Neural cell (in vitro differentiated cells): ENCODE measurements around the gene GRIN2C. TPM values are rescaled to one million over a fixed set of nuclear protein-coding genes. Genes with fewer than 3 reads are reported as not detected.

ENCODE experiments used
- H2AFZ ChIP-seq: fragments of 200-600, 300-800 bp; sonication (generic), shearing (Covaris generic); 2 replicates; pipeline ENCODE4 v1.6.0; 2014; ENCODE audit warnings: low read depth, mild to moderate bottlenecking, antibody characterized with exemption, low read length, moderate library complexity
- H3F3A ChIP-seq: fragments of 200-600 bp; shearing (Covaris generic); 2 replicates; pipeline ENCODE4 v1.6.1; 2016; ENCODE audit warnings: mild to moderate bottlenecking, moderate library complexity, mixed read lengths, antibody characterized with exemption, low read length; ENCODE audit not compliant: insufficient read depth, poor library complexity, severe bottlenecking
- H3K27ac ChIP-seq: fragments of 200-600, 300-800 bp; sonication (generic), shearing (Covaris generic); 2 replicates; pipeline ENCODE4 v1.5.1; 2014; ENCODE audit warnings: mild to moderate bottlenecking, low read length, moderate library complexity
- H3K27me3 ChIP-seq: fragments of 300-800, 200-600 bp; sonication (generic), shearing (Covaris generic); 2 replicates; pipeline ENCODE4 v1.6.0; 2014; ENCODE audit warnings: mild to moderate bottlenecking, low read depth, low read length, moderate library complexity; ENCODE audit not compliant: insufficient read depth
- H3K36me3 ChIP-seq: fragments of 300-800, 200-600 bp; sonication (generic), shearing (Covaris generic); 2 replicates; pipeline ENCODE4 v1.5.1; 2014; ENCODE audit warnings: mild to moderate bottlenecking, antibody characterized with exemption, low read length, moderate library complexity; ENCODE audit not compliant: insufficient read depth
- H3K4me2 ChIP-seq: fragments of 300-800, 200-600 bp; sonication (generic), shearing (Covaris generic); 2 replicates; pipeline ENCODE4 v1.6.0; 2014; ENCODE audit warnings: mild to moderate bottlenecking, low read length
- H3K4me3 ChIP-seq: fragments of 300-800, 200-600 bp; sonication (generic), shearing (Covaris generic); 2 replicates; pipeline ENCODE4 v1.5.1; 2014; ENCODE audit warnings: mild to moderate bottlenecking, low read length, moderate library complexity
- H3K79me2 ChIP-seq: fragments of 200-600 bp; shearing (Covaris generic); replicated peaks from 2 replicates; pipeline ENCODE4 v1.6.0; 2014; ENCODE audit warnings: mild to moderate bottlenecking, low read length, moderate library complexity; ENCODE audit not compliant: insufficient read depth
- H3K9ac ChIP-seq: fragments of 300-800, 200-600 bp; sonication (generic), shearing (Covaris generic); 2 replicates; pipeline ENCODE4 v1.6.1; 2016; ENCODE audit warnings: mild to moderate bottlenecking, low read length, mixed read lengths
- H3K9me2 ChIP-seq: fragments of 200-600 bp; shearing (Covaris generic); 2 replicates; pipeline ENCODE4 v1.6.1; 2016; ENCODE audit warnings: mild to moderate bottlenecking, low read length, mixed read lengths; ENCODE audit not compliant: insufficient read depth
- H3K9me3 ChIP-seq: fragments of 200-600, 300-800 bp; sonication (generic), shearing (Covaris generic); 2 replicates; pipeline ENCODE4 v1.6.1; 2016; ENCODE audit warnings: mild to moderate bottlenecking, mixed run types, low read length, moderate library complexity, mixed read lengths
- H4K20me1 ChIP-seq: fragments of 200-600 bp; shearing (Covaris generic); 2 replicates; pipeline ENCODE4 v1.6.1; 2016; ENCODE audit warnings: mild to moderate bottlenecking, mixed run types; ENCODE audit not compliant: insufficient read depth
- CTCF ChIP-seq: fragments of 450-650 bp; IDR thresholded peaks from 2 replicates; pipeline ENCODE4 v1.5.1; 2014; ENCODE audit warnings: antibody characterized with exemption, mild to moderate bottlenecking, moderate library complexity; ENCODE audit not compliant: poor library complexity, severe bottlenecking
- EP300 ChIP-seq: fragments of 450-650 bp; conservative IDR thresholded peaks from 2 replicates; pipeline ENCODE4 v1.6.1; 2014; ENCODE audit warnings: antibody characterized with exemption, mild to moderate bottlenecking, moderate library complexity; ENCODE audit not compliant: poor library complexity, severe bottlenecking
- EZH2 ChIP-seq: fragments of 200-600, 300-800 bp; shearing (Covaris generic), sonication (generic); IDR thresholded peaks from 2 replicates; pipeline ENCODE4 v1.6.1; 2014; ENCODE audit warnings: antibody characterized with exemption, low read length, borderline replicate concordance, mild to moderate bottlenecking; ENCODE audit not compliant: insufficient read depth, poor library complexity, severe bottlenecking
- MXI1 ChIP-seq: fragments of 450-650 bp; conservative IDR thresholded peaks from 2 replicates; pipeline ENCODE4 v1.6.1; 2014; ENCODE audit warnings: antibody characterized with exemption, mild to moderate bottlenecking; ENCODE audit not compliant: poor library complexity, severe bottlenecking
- POLR2AphosphoS5 ChIP-seq: IDR thresholded peaks from 2 replicates; pipeline ENCODE4 v1.6.1; 2012
- RAD21 ChIP-seq: fragments of 450-650 bp; conservative IDR thresholded peaks from 2 replicates; pipeline ENCODE4 v1.6.1; 2014; ENCODE audit warnings: antibody characterized with exemption, mild to moderate bottlenecking, moderate library complexity
- REST ChIP-seq: IDR thresholded peaks from 2 replicates; pipeline ENCODE4 v1.6.1; 2012; ENCODE audit warnings: borderline replicate concordance
- SMC3 ChIP-seq: fragments of 450-650 bp; conservative IDR thresholded peaks from 2 replicates; pipeline ENCODE4 v1.6.1; 2014; ENCODE audit warnings: antibody characterized with exemption, mild to moderate bottlenecking, moderate library complexity; ENCODE audit not compliant: poor library complexity
- TAF1 ChIP-seq: IDR thresholded peaks from 2 replicates; pipeline ENCODE4 v1.6.1; 2012; ENCODE audit warnings: low read depth
- polyA plus RNA-seq: library from polyadenylated mRNA; depleted of rRNA; stranded (reverse); fragments of >200 nt; gene quantifications from 2 replicates; pipeline ENCODE4 v1.2.3, GENCODE V29; 2014

Gene GRIN2C
- polyA plus RNA-seq, 1 donor from 2014 or later: 0.04 TPM

- H3K4me2 ChIP-seq: no peak overlapping the region
- H3K9me3 ChIP-seq: no peaks in the 10 kb centered on the region
- TF ChIP-seq REST: no peak
- TF ChIP-seq EP300: no peak
- TF ChIP-seq SMC3: no peak
- TF ChIP-seq TAF1: no peak
- no peak for TF ChIP-seq POLR2AphosphoS5
- TF ChIP-seq CTCF: no peak
- no peak for TF ChIP-seq EZH2
- TF ChIP-seq MXI1: no peak
- no peak for TF ChIP-seq RAD21
- H3K27me3 ChIP-seq: no peaks in the 10 kb centered on the region
- H2AFZ ChIP-seq: no peak overlapping the region
- H3K9me2 ChIP-seq: no peaks in the 10 kb centered on the region
- H3K79me2 ChIP-seq: no peaks in the 10 kb centered on the region
- no peak overlapping the region for H3K27ac ChIP-seq
- H3K36me3 ChIP-seq: no peaks in the 10 kb centered on the region
- H3K9ac ChIP-seq: no peak overlapping the region
- H3K4me3 ChIP-seq: no peak overlapping the region
- no peaks in the 10 kb centered on the region for H4K20me1 ChIP-seq
- no peaks in the 10 kb centered on the region for H3F3A ChIP-seq
Measured at GRCh38 chr17:74819801-74820436, 39.8 kb downstream of the GRIN2C start.

GRCh38 chr17:74818291-74818938 is 41.3 kb downstream of the GRIN2C start:
- Histone ChIP-seq H3K9me3 (no peaks in the 10 kb centered on the region), H2AFZ (no peak overlapping the region), H3K27me3 (no peaks in the 10 kb centered on the region), H3K36me3 (no peaks in the 10 kb centered on the region), H3K79me2 (no peaks in the 10 kb centered on the region), H3K4me2 (no peak overlapping the region), H3K4me3 (no peak overlapping the region), H3K27ac (no peak overlapping the region), H3K9ac (no peak overlapping the region), H3K9me2 (no peaks in the 10 kb centered on the region), H3F3A (no peaks in the 10 kb centered on the region), H4K20me1 (no peaks in the 10 kb centered on the region)
- TF ChIP-seq RAD21 (no peak), MXI1 (no peak), EZH2 (no peak), EP300 (no peak), POLR2AphosphoS5 (no peak), CTCF (no peak), TAF1 (no peak), REST (no peak)
